Activated CD8-positive, alpha-beta T cell treated with anti-CD3 and anti-CD28 coated beads, Interleukin-2, amount 10 ng/mL, durations not matched to agents 7 days and 5 days (primary cell): Measurements from ENCODE around the gene SULT4A1. TPM values are rescaled to one million over a fixed set of nuclear protein-coding genes. Genes with fewer than 3 reads are reported as not detected.

Experiments used
- ATAC-seq: fragments of 150-1000 bp; cut with Tn5 transposase; one replicate; pipeline ENCODE4 v1.10.0; 2021; ENCODE audit warnings: moderate library complexity
- CTCF ChIA-PET: fragments of 350-600 bp; sonication (Branson Sonifier 250); formaldehyde crosslinking; loops from one replicate; lab custom pipeline; 2021; ENCODE audit warnings: antibody characterized with exemption; lab: Charles Lee
- POLR2A ChIA-PET: fragments of 350-600 bp; sonication (Branson Sonifier 250); formaldehyde crosslinking; loops from one replicate; lab custom pipeline; 2021; ENCODE audit warnings: antibody characterized with exemption; lab: Charles Lee
- DNase-seq: peaks from one replicate; pipeline ENCODE4 v3.0.0-alpha.2; 2020
- H3K27ac Mint-ChIP-seq: one replicate; pipeline ENCODE4 v1.8.0; 2021; ENCODE audit warnings: mild to moderate bottlenecking, mixed read lengths
- H3K27me3 Mint-ChIP-seq: one replicate; pipeline ENCODE4 v1.8.0; 2021; ENCODE audit warnings: low read depth, mixed read lengths
- H3K36me3 Mint-ChIP-seq: one replicate; pipeline ENCODE4 v1.8.0; 2021; ENCODE audit warnings: low read depth, mixed read lengths
- H3K4me1 Mint-ChIP-seq: one replicate; pipeline ENCODE4 v1.8.0; 2021; ENCODE audit warnings: low read depth, mixed read lengths
- H3K4me3 Mint-ChIP-seq: one replicate; pipeline ENCODE4 v1.8.0; 2021; ENCODE audit warnings: mild to moderate bottlenecking, mixed read lengths
- H3K9me3 Mint-ChIP-seq: one replicate; pipeline ENCODE4 v1.8.0; 2022; ENCODE audit warnings: mixed read lengths; ENCODE audit not compliant: insufficient read depth
- total RNA-seq, 2 experiments: library from RNA; stranded (reverse); gene quantifications; one replicate each; pipeline ENCODE4 v1.2.3, GENCODE V29; 2021

SULT4A1 gene
- total RNA-seq, 2 experiments from 2014 or later, result not detected

GRCh38 chr22:43820651-43821305 is 41.5 kb downstream of the SULT4A1 start:
- H3K36me3 Mint-ChIP-seq, result no peaks in the 10 kb centered on the region
- POLR2A ChIA-PET, result no interaction called here
- CTCF ChIA-PET, result no interaction called here
- no peaks in the 10 kb centered on the region for H3K4me1 Mint-ChIP-seq
- no peak for DNase-seq
- no peak overlapping the region for H3K27ac Mint-ChIP-seq
- no peak for ATAC-seq
- no peaks in the 10 kb centered on the region for H3K9me3 Mint-ChIP-seq
- H3K27me3 Mint-ChIP-seq, result no peaks in the 10 kb centered on the region
- H3K4me3 Mint-ChIP-seq, result no peak overlapping the region

- H3K4me1 Mint-ChIP-seq, result no peaks in the 10 kb centered on the region
- no peaks in the 10 kb centered on the region for H3K9me3 Mint-ChIP-seq
- CTCF ChIA-PET, result no interaction called here
- POLR2A ChIA-PET, result no interaction called here
- no peak overlapping the region for H3K27ac Mint-ChIP-seq
- DNase-seq, result no peak
- no peak for ATAC-seq
- H3K27me3 Mint-ChIP-seq, result no peaks in the 10 kb centered on the region
- H3K4me3 Mint-ChIP-seq, result no peak overlapping the region
- no peaks in the 10 kb centered on the region for H3K36me3 Mint-ChIP-seq
These were observed 42.2 kb downstream of the SULT4A1 start for GRCh38 chr22:43819931-43820640.

GRCh38 chr22:43819421-43819921 is 42.8 kb downstream of the SULT4A1 start:
- ChIA-PET POLR2A (no interaction called here), CTCF (no interaction called here)
- Mint-ChIP-seq H3K27ac (no peak overlapping the region), H3K9me3 (no peaks in the 10 kb centered on the region), H3K36me3 (peaks cover under 1% of the 10 kb centered on the region), H3K4me3 (no peak overlapping the region), H3K4me1 (no peaks in the 10 kb centered on the region), H3K27me3 (no peaks in the 10 kb centered on the region)
- ATAC-seq (no peak), DNase-seq (no peak)

GRCh38 chr22:43818981-43819380 is 43.3 kb downstream of the SULT4A1 start:
- Mint-ChIP-seq H3K36me3 (peaks cover 5% of the 10 kb centered on the region), H3K4me3 (no peak overlapping the region), H3K4me1 (peaks cover 4% of the 10 kb centered on the region), H3K9me3 (no peaks in the 10 kb centered on the region), H3K27me3 (no peaks in the 10 kb centered on the region), H3K27ac (no peak overlapping the region)
- ATAC-seq, result no peak
- DNase-seq, result no peak
- ChIA-PET POLR2A (no interaction called here), CTCF (no interaction called here)

- ChIA-PET POLR2A (no interaction called here), CTCF (interaction anchor here (1.2 kb wide), 1 partner anchor 68 kb away, joined by 3 read pairs; no protein-coding TSS in a partner anchor)
- no peak for DNase-seq
- no peak for ATAC-seq
- Mint-ChIP-seq H3K36me3 (peaks cover 7% of the 10 kb centered on the region), H3K27ac (no peak overlapping the region), H3K4me1 (peaks cover 13% of the 10 kb centered on the region), H3K9me3 (no peaks in the 10 kb centered on the region), H3K4me3 (no peak overlapping the region), H3K27me3 (no peaks in the 10 kb centered on the region)
These were observed 44.9 kb downstream of the SULT4A1 start for GRCh38 chr22:43817402-43817801.

GRCh38 chr22:43814264-43814663 is 48.0 kb downstream of the SULT4A1 start:
- ChIA-PET CTCF (no interaction called here), POLR2A (no interaction called here)
- Mint-ChIP-seq H3K4me3 (peak overlapping the region; percentile 2), H3K27me3 (no peaks in the 10 kb centered on the region), H3K36me3 (peaks cover 7% of the 10 kb centered on the region), H3K9me3 (no peaks in the 10 kb centered on the region), H3K4me1 (peaks cover 21% of the 10 kb centered on the region), H3K27ac (no peak overlapping the region)
- ATAC-seq (no peak), DNase-seq (no peak)

- Mint-ChIP-seq H3K4me1 (peaks cover 21% of the 10 kb centered on the region), H3K27ac (peak overlapping the region; percentile 85), H3K4me3 (peak overlapping the region; percentile 89), H3K9me3 (no peaks in the 10 kb centered on the region), H3K27me3 (no peaks in the 10 kb centered on the region), H3K36me3 (peaks cover 7% of the 10 kb centered on the region)
- ChIA-PET POLR2A (interaction anchor here (0.6 to 0.8 kb wide), 2 partner anchors 142 to 546 kb away, joined by 3 read pairs; partner anchors contain the start of gene SAMM50), CTCF (interaction anchor here (0.6 to 1.7 kb wide), 2 partner anchors 70 to 133 kb away, joined by 3 to 5 read pairs; no protein-coding TSS in a partner anchor)
- DNase-seq, result peak; percentile 23
- no peak for ATAC-seq
These were observed 49.4 kb downstream of the SULT4A1 start for GRCh38 chr22:43812890-43813289.

- POLR2A ChIA-PET, result interaction anchor here (0.6 to 0.8 kb wide), 2 partner anchors 143 to 545 kb away, joined by 3 read pairs; partner anchors contain the start of gene SAMM50
- Mint-ChIP-seq H3K4me3 (peak within 1 kb of the TSS; percentile 89), H3K36me3 (peaks cover 7% of the 10 kb centered on the region), H3K27ac (peak within 1 kb of the TSS; percentile 85), H3K9me3 (no peaks in the 10 kb centered on the region), H3K4me1 (peaks cover 21% of the 10 kb centered on the region), H3K27me3 (peaks cover 4% of the 10 kb centered on the region)
- DNase-seq, result peak; percentile 93
- peak; percentile 91 for ATAC-seq
- CTCF ChIA-PET, result interaction anchor here (0.6 to 1.7 kb wide), 4 partner anchors 13 to 134 kb away, joined by 3 to 5 read pairs (median 4); no protein-coding TSS in a partner anchor
These were observed 50.0 kb downstream of the SULT4A1 start, which contains the start of gene EFCAB6 for GRCh38 chr22:43812149-43812842. Gene EFCAB6, minus strand, starts transcription at chr22:43812305. Its CDS starts 29,987 bp downstream, at chr22:43782318.

GRCh38 chr22:43811777-43812148 is 50.5 kb downstream of the SULT4A1 start:
- no peak for ATAC-seq

GRCh38 chr22:43802897-43803495 is 59.3 kb downstream of the SULT4A1 start:
- no peak for DNase-seq
- Mint-ChIP-seq H3K36me3 (no peaks in the 10 kb centered on the region), H3K4me1 (no peaks in the 10 kb centered on the region), H3K27ac (no peak overlapping the region), H3K4me3 (no peak overlapping the region), H3K27me3 (peaks cover 24% of the 10 kb centered on the region), H3K9me3 (peaks cover 8% of the 10 kb centered on the region)
- ChIA-PET CTCF (no interaction called here), POLR2A (no interaction called here)
- ATAC-seq, result no peak

More at GRCh38 chr22:43811777-43812148, 50.5 kb downstream of the SULT4A1 start:
- H3K27me3 Mint-ChIP-seq, result peaks cover 4% of the 10 kb centered on the region
- H3K4me1 Mint-ChIP-seq, result peaks cover 21% of the 10 kb centered on the region
- peak overlapping the region; percentile 89 for H3K4me3 Mint-ChIP-seq
- peak overlapping the region; percentile 85 for H3K27ac Mint-ChIP-seq
- peaks cover 7% of the 10 kb centered on the region for H3K36me3 Mint-ChIP-seq
- H3K9me3 Mint-ChIP-seq, result no peaks in the 10 kb centered on the region
- ChIA-PET CTCF (interaction anchor here (0.6 to 1.7 kb wide), 3 partner anchors 12 to 134 kb away, joined by 4 to 5 read pairs (median 5); no protein-coding TSS in a partner anchor), POLR2A (no interaction called here)
- no peak for DNase-seq

GRCh38 chr22:43800970-43801369 is 61.3 kb downstream of the SULT4A1 start:
- no peak overlapping the region for H3K27ac Mint-ChIP-seq
- H3K4me3 Mint-ChIP-seq, result no peak overlapping the region
- no peaks in the 10 kb centered on the region for H3K4me1 Mint-ChIP-seq
- ChIA-PET CTCF (no interaction called here), POLR2A (no interaction called here)
- H3K27me3 Mint-ChIP-seq, result peaks cover 20% of the 10 kb centered on the region
- DNase-seq (no peak), ATAC-seq (no peak)
- no peaks in the 10 kb centered on the region for H3K36me3 Mint-ChIP-seq
- H3K9me3 Mint-ChIP-seq, result peaks cover 8% of the 10 kb centered on the region
